Articular chondrocyte of knee joint (primary cell): ENCODE data around the gene CCL3. TPM values are rescaled to one million over a fixed set of nuclear protein-coding genes. Genes with fewer than 3 reads are reported as not detected.

ENCODE experiments used
- small RNA-seq: library from RNA; depleted of rRNA; stranded (forward); fragments of <200 nt; gene quantifications from one replicate; pipeline ENCODE3, GENCODE V24; 2012
- total RNA-seq: library from RNA; depleted of rRNA; stranded (reverse); fragments of >200 nt; gene quantifications from 2 replicates; pipeline ENCODE4 v1.2.3, GENCODE V29; 2012

CCL3 gene
- total RNA-seq = not detected in 2 replicates

GRCh38 chr17:36089888-36090836 is at the start of gene CCL3:
CCL3 (minus strand) TSS chr17:36090143; CDS start chr17:36090058, 85 bp downstream.

GRCh38 chr17:36103401-36103975 is 13.5 kb upstream of the CCL3 start, which contains the start of gene CCL4:
CCL4 (plus strand) TSS chr17:36103827; CDS start chr17:36103906, 79 bp downstream.

GRCh38 chr17:36063786-36064541 is 26.0 kb downstream of the CCL3 start, which contains the start of gene CCL18:
CCL18 (plus strand) TSS chr17:36064272; CDS start chr17:36064343, 71 bp downstream.

Small RNA genes within 50 kb of the gene (small RNA-seq; reads per million reads assigned to genes)
- gene RN7SL301P = not detected

Other genes starting within 250 kb of the CCL3 start
- not detected in 2 replicates for gene HEATR9, start 221.3 kb downstream of the CCL3 start, total RNA-seq
- 0.13 and 0.43 TPM in 2 replicates for gene CCL5, start 209.8 kb downstream of the CCL3 start, total RNA-seq
- 0.32 TPM in 1 of 2 replicates, not detected in the other for gene RDM1, start 159.4 kb downstream of the CCL3 start, total RNA-seq
- not detected in 2 replicates for gene LYZL6, start 146.4 kb downstream of the CCL3 start, total RNA-seq
- gene CCL16, start 108.6 kb downstream of the CCL3 start, total RNA-seq = not detected in 2 replicates
- gene CCL14, start 103.4 kb downstream of the CCL3 start, total RNA-seq = not detected in 2 replicates
- gene CCL15, start 88.6 kb downstream of the CCL3 start, total RNA-seq = not detected in 2 replicates
- not detected in 2 replicates for gene CCL23, start 72.2 kb downstream of the CCL3 start, total RNA-seq
- gene CCL18, start 25.9 kb downstream of the CCL3 start, total RNA-seq = not detected in 2 replicates
- gene CCL4, start 13.7 kb upstream of the CCL3 start, total RNA-seq = not detected in 2 replicates
- 1.0 TPM in 1 of 2 replicates, not detected in the other for gene TBC1D3B, start 86.5 kb upstream of the CCL3 start, total RNA-seq
- not detected in 2 replicates for gene CCL3L1, start 106.6 kb upstream of the CCL3 start, total RNA-seq
- gene CCL4L2, start 120.9 kb upstream of the CCL3 start, total RNA-seq = not detected in 2 replicates
- gene TBC1D3I, start 174.4 kb upstream of the CCL3 start, total RNA-seq = not detected in 2 replicates
- gene TBC1D3G, start 233.7 kb upstream of the CCL3 start, total RNA-seq = not detected in 2 replicates